Sigmoid colon (tissue), 7 donors: ENCODE measurements around the gene GRM1. TPM values are rescaled to one million over a fixed set of nuclear protein-coding genes. Genes with fewer than 3 reads are reported as not detected.

Experiments used
- DNase-seq: peaks from one replicate; pipeline ENCODE4 v3.0.0-alpha.2; 2019
- H3K27ac ChIP-seq, 4 donors: fragments of 200-600 bp; sonication (generic); one replicate each; pipeline ENCODE4 v1.5.1; 2016 to 2019; ENCODE audit warnings: mild to moderate bottlenecking in 1 of 4
- H3K27me3 ChIP-seq, 3 donors: fragments of 200-600 bp; sonication (generic); one replicate each; pipeline ENCODE4 v1.5.1; 2019; ENCODE audit warnings: mild to moderate bottlenecking in 1 of 3
- H3K36me3 ChIP-seq, 4 donors: fragments of 200-600 bp; sonication (generic); one replicate each; pipeline ENCODE4 v1.5.1; 2016 to 2019
- H3K4me1 ChIP-seq, 4 donors: fragments of 200-600 bp; sonication (generic); one replicate each; pipeline ENCODE4 v1.5.1; 2017 to 2019
- H3K4me3 ChIP-seq, 4 donors: fragments of 200-600 bp; sonication (generic); one replicate each; pipeline ENCODE4 v1.5.1; 2017 to 2019; ENCODE audit warnings: mild to moderate bottlenecking in 2 of 4, moderate library complexity in 1 of 4
- H3K9me3 ChIP-seq, 4 donors: fragments of 200-600 bp in 3 of 4; sonication (generic) in 3 of 4; one replicate each; pipeline versions ENCODE4 v1.5.1 to v1.6.1; 2013 to 2019
- EP300 ChIP-seq, 4 donors: sonication (generic); formaldehyde crosslinking; IDR thresholded peaks; one replicate each; pipeline ENCODE4 v1.6.1; 2017; ENCODE audit warnings: antibody characterized with exemption in 4 of 4
- POLR2A ChIP-seq, 2 donors: fragments of 450-650 bp; IDR thresholded peaks; one replicate each; pipeline ENCODE4 v1.6.1; 2016; ENCODE audit warnings: antibody characterized with exemption in 2 of 2, mild to moderate bottlenecking in 2 of 2, moderate library complexity in 2 of 2
- POLR2AphosphoS5 ChIP-seq, 4 donors: sonication (generic); formaldehyde crosslinking; IDR thresholded peaks; one replicate each; pipeline ENCODE4 v1.6.1; 2017; ENCODE audit warnings: antibody characterized with exemption in 4 of 4
- WGBS, 2 donors: extraction: QIAGEN DNeasy Blood & Tissue Kit; methylation state at CpG; one replicate each; pipeline ENCODE4 v1.1.7; 2013; 5-methylcytosine and 5-hydroxymethylcytosine counted together
- intact Hi-C: fragments of 100-400 bp; cut with DNase I; formaldehyde crosslinking; loops from one replicate; pipeline ENCODE4 v1.15.1; 2023
- polyA plus RNA-seq, 3 donors: library from polyadenylated mRNA; stranded (reverse); fragments of 200-250 nt; gene quantifications; one replicate each; pipeline ENCODE4 v1.2.3, GENCODE V29; 2013
- total RNA-seq, 4 donors: library from RNA; depleted of rRNA; stranded (reverse); fragments of >200 nt; gene quantifications; one replicate each; pipeline ENCODE4 v1.1.0, GENCODE V29; 2016
- TF ChIP-seq, protein P1 (sequence below), 4 experiments: fragments of 450-650 bp in 3 of 4; fragments of 200-600 bp in 1 of 4; IDR thresholded peaks; one replicate each; pipeline ENCODE4 v1.5.1; 2016 to 2019; ENCODE audit warnings: antibody characterized with exemption in 4 of 4, mild to moderate bottlenecking in 3 of 4, moderate library complexity in 2 of 4
- donor health status: healthy with polysubstance abuse.
- donor health status: Bipolar disorder and iron deficiency.
- donor health status: healthy.

GRM1 gene
- total and polyA plus RNA-seq, 7 donors = under 0.01 to 0.36 (median 0.03) TPM; not detected in 4

DNA sequence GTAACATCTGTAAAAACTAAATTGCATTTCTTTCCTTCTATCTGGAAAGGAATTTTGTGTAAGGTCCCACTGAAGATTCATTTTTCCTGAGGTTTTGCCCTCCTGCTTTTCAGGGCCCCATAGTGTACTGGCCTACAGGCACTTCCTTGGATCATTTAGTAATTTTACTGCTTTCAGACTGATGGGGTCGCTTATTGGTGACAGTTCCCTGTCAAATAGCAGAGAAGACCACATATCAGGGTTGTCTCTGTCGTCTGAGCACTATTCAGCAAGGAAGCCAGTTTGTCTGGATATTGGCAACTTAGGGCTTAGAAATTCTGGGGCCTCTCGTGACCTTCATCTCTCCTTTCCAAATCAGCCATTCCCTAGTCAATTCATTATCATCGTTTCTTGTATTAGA, 3.5 kb downstream of the GRM1 start:
- Histone ChIP-seq H3K4me1 (no peaks in the 10 kb centered on the region), H3K27me3 (peaks cover 10 to 39% (median 28%) of the 10 kb centered on the region in 3 donors), H3K36me3 (no peaks in the 10 kb centered on the region), H3K4me3 (no peak overlapping the region), H3K27ac (no peak overlapping the region), H3K9me3 (no peaks in the 10 kb centered on the region)
- intact Hi-C loops = no loop called here
- WGBS, 2 donors = 45 to 52% methylated on average over 4 of the region's 4 CpGs
- no peak for TF ChIP-seq EP300 (IDR thresholded peaks at IDR 0.05)
- no peak for TF ChIP-seq POLR2AphosphoS5 (IDR thresholded peaks at IDR 0.05)
- no peak for TF ChIP-seq POLR2A (IDR thresholded peaks at IDR 0.05)
- TF ChIP-seq, protein P1, sequence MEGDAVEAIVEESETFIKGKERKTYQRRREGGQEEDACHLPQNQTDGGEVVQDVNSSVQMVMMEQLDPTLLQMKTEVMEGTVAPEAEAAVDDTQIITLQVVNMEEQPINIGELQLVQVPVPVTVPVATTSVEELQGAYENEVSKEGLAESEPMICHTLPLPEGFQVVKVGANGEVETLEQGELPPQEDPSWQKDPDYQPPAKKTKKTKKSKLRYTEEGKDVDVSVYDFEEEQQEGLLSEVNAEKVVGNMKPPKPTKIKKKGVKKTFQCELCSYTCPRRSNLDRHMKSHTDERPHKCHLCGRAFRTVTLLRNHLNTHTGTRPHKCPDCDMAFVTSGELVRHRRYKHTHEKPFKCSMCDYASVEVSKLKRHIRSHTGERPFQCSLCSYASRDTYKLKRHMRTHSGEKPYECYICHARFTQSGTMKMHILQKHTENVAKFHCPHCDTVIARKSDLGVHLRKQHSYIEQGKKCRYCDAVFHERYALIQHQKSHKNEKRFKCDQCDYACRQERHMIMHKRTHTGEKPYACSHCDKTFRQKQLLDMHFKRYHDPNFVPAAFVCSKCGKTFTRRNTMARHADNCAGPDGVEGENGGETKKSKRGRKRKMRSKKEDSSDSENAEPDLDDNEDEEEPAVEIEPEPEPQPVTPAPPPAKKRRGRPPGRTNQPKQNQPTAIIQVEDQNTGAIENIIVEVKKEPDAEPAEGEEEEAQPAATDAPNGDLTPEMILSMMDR (IDR thresholded peaks at IDR 0.05) = no peak
- DNase-seq = no peak

DNA sequence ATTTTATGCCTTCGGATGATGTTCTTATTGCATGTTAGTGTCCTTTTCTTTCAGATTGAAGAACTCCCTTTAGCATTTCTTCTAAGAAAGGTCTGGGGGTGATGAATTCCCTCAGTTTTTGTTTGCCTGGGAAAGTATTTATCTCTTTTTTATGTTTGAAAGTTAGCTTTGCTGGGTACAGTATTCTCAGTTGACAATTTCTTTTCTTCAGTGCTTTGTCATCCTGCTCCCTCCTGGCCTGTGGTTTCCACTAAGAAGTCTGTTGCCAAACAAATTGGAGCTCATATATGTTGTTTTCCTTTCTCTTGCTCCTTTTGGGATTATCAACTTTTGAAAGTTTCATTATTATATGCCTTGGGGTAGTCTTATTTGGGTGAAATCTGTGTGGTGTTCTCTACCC, 11.5 kb downstream of the GRM1 start:
- Histone ChIP-seq H3K9me3 (peaks cover 0 to 9% (median 0%) of the 10 kb centered on the region in 4 donors), H3K36me3 (no peaks in the 10 kb centered on the region), H3K27ac (no peak overlapping the region), H3K27me3 (no peaks in the 10 kb centered on the region), H3K4me3 (no peak overlapping the region), H3K4me1 (no peaks in the 10 kb centered on the region)
- 94 to 95% methylated on average over 1 of the region's 1 CpG for WGBS, 2 donors
- TF ChIP-seq POLR2A (IDR thresholded peaks at IDR 0.05) = no peak
- no peak for TF ChIP-seq EP300 (IDR thresholded peaks at IDR 0.05)
- no peak for DNase-seq
- intact Hi-C loops = no loop called here

DNA sequence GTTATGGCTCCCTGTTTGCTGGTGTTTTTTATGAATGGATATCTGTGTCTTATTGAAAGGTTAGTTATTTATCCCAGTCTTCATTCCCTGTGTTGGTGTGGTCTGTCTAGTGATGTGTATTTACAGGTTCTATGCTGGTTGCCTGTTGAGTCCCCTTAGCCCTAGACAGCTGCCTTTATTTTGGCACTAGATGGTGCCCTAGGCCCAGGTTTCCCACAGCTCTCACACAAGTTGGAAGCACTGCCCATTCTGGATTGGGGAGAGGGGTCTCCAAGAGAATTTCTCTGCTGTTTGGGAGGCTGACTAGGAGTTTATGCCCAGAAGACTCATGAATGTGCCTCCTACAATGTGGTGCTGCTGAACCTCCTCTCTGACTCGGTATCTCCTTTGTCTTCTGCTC, 12.4 kb downstream of the GRM1 start:
- Histone ChIP-seq H3K4me3 (no peak overlapping the region), H3K27ac (no peak overlapping the region), H3K4me1 (no peaks in the 10 kb centered on the region), H3K36me3 (no peaks in the 10 kb centered on the region), H3K9me3 (peaks cover 0 to 9% (median 0%) of the 10 kb centered on the region in 4 donors), H3K27me3 (no peaks in the 10 kb centered on the region)
- intact Hi-C loops = no loop called here
- DNase-seq = no peak
- 23 to 47% methylated on average over 1 of the region's 1 CpG for WGBS, 2 donors
- TF ChIP-seq POLR2A (IDR thresholded peaks at IDR 0.05) = no peak

DNA sequence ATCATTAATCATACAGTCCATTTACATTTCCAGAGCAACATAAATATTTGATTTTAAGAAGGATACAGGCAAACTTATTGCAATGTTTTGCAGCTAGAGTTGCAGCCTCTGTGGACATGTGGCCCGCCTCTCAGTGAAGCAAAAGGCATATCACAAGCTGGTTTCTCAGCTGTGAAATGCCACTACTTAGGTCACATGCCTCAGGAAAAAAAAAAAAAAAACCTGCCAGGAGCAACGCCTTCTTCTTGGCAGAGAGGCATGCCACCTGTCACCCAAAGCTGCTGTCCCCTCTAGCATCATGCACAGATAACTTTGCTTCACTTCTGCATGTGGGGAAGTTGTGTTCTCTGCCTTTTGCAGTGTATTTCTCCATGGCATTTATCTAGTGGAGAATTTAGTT, 18.5 kb downstream of the GRM1 start:
- 49 to 61% methylated on average over 2 of the region's 2 CpGs for WGBS, 2 donors
- no peak for DNase-seq
- Histone ChIP-seq H3K4me1 (no peaks in the 10 kb centered on the region), H3K36me3 (no peaks in the 10 kb centered on the region), H3K9me3 (no peaks in the 10 kb centered on the region), H3K27ac (no peak overlapping the region), H3K4me3 (no peak overlapping the region), H3K27me3 (no peaks in the 10 kb centered on the region)
- intact Hi-C loops = no loop called here
- TF ChIP-seq POLR2AphosphoS5 (IDR thresholded peaks at IDR 0.05) = no peak
- TF ChIP-seq EP300 (IDR thresholded peaks at IDR 0.05) = no peak

DNA sequence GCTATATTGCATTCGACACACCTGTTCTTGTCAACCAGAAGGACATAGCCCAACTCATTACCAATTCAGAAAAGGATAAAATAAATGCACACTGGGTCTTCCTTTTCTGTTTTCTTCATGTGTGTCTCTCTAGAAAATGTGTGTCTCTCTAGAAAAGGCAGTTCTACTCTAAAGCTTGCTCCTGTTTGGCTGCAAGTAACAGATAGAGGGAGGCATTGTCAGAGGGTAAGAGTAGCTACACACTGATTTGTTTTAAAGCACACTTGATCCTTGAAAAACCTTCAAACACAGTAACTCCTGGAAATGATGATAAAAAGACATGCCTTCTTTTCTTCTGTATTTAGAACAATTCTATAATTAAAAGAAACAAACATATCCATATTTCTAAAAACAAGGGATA, 21.3 kb downstream of the GRM1 start:
- no peak overlapping the region for H3K27ac ChIP-seq
- DNase-seq = no peak
- H3K4me3 ChIP-seq = no peak overlapping the region
- H3K36me3 ChIP-seq = no peaks in the 10 kb centered on the region
- no peaks in the 10 kb centered on the region for H3K4me1 ChIP-seq
- no peaks in the 10 kb centered on the region for H3K27me3 ChIP-seq
- no peaks in the 10 kb centered on the region for H3K9me3 ChIP-seq
- intact Hi-C loops = no loop called here
- WGBS, 2 donors = 29 to 67% methylated on average over 1 of the region's 1 CpG
- TF ChIP-seq EP300 (IDR thresholded peaks at IDR 0.05) (no peak), POLR2AphosphoS5 (IDR thresholded peaks at IDR 0.05) (no peak), POLR2A (IDR thresholded peaks at IDR 0.05) (no peak)

DNA sequence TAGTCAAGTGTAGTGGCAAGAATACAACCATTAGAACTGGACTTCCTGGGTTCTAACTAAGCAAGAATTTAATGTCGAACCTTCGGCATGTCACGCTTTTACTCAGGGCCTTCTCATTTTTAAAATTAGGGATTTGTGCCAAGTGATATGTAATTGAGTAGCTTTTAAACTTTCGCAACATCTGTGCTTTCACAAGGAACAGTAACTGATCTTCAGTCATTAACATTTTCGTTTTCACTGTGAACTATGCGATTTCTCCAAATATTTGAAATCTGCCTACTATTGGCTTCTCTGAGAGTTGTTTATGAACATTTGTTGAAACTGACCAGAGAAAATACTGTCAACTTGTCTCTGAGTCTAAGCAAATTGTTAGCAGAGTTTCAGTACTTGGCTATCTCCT, 27.6 kb downstream of the GRM1 start:
- intact Hi-C loops = no loop called here
- Histone ChIP-seq H3K27me3 (no peaks in the 10 kb centered on the region), H3K4me1 (no peaks in the 10 kb centered on the region), H3K4me3 (no peak overlapping the region), H3K27ac (no peak overlapping the region), H3K9me3 (no peaks in the 10 kb centered on the region), H3K36me3 (no peaks in the 10 kb centered on the region)
- WGBS, 2 donors = 74 to 81% methylated on average over 6 of the region's 6 CpGs
- no peak for DNase-seq
- TF ChIP-seq POLR2AphosphoS5 (IDR thresholded peaks at IDR 0.05) = no peak
- TF ChIP-seq, protein P1 (IDR thresholded peaks at IDR 0.05) = no peak
- TF ChIP-seq EP300 (IDR thresholded peaks at IDR 0.05) = no peak
- no peak for TF ChIP-seq POLR2A (IDR thresholded peaks at IDR 0.05)

DNA sequence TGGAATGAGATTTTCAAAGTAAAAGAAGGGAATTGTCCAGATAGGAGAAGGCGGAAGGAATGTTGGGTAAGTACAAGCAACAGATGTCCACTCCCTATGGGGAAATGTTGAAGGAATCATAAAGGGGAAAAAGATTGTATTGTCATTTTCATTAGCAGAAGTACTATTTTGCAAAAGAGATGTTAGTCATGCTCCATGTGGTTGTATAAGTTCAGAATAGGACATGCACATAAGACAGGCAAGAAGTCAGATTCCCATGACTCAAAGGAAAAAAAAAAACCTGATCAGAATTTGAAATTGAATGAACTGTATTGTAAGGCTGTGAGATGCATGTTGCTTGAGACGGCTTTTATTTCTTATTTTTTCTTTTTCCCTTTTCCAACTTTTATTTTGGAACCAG, 36.8 kb downstream of the GRM1 start:
- WGBS, 2 donors = 83 to 86% methylated on average over 2 of the region's 2 CpGs
- TF ChIP-seq POLR2AphosphoS5 (IDR thresholded peaks at IDR 0.05) = no peak
- no peak for TF ChIP-seq POLR2A (IDR thresholded peaks at IDR 0.05)
- TF ChIP-seq, protein P1 (IDR thresholded peaks at IDR 0.05) = no peak
- Histone ChIP-seq H3K4me3 (no peak overlapping the region), H3K27ac (no peak overlapping the region), H3K27me3 (no peaks in the 10 kb centered on the region), H3K9me3 (no peaks in the 10 kb centered on the region), H3K4me1 (no peaks in the 10 kb centered on the region), H3K36me3 (no peaks in the 10 kb centered on the region)
- no peak for DNase-seq
- intact Hi-C loops = no loop called here
